ENCODE measurements around the gene CAPN9. TPM values are rescaled to one million over a fixed set of nuclear protein-coding genes. Genes with fewer than 3 reads are reported as not detected.
A peak's percentile ranks its signal among the peaks of the same experiment; 100 is the strongest.
"Not testable (repeated sequence)": the region's sequence is repeated elsewhere in the genome, so short reads cannot be mapped to it uniquely, and the experiment has no call there.

Gene CAPN9
- total RNA-seq, 2 donors from 2014 or later: not detected

GRCh38 chr1:230713547-230713914, 33.7 kb upstream of the CAPN9 start:
- H3K9me3 ChIP-seq: no peaks in the 10 kb centered on the region
- H3K36me3 ChIP-seq: peaks cover 9% of the 10 kb centered on the region
- H3K27ac ChIP-seq: peak overlapping the region; percentile 87 to 90
- H3K27me3 ChIP-seq: no peaks in the 10 kb centered on the region
- peak overlapping the region; percentile 43 to 55 for H3K4me3 ChIP-seq
- peaks cover 0 to 48% of the 10 kb centered on the region in 2 donors for H3K4me1 ChIP-seq
- TF ChIP-seq, protein P1, sequence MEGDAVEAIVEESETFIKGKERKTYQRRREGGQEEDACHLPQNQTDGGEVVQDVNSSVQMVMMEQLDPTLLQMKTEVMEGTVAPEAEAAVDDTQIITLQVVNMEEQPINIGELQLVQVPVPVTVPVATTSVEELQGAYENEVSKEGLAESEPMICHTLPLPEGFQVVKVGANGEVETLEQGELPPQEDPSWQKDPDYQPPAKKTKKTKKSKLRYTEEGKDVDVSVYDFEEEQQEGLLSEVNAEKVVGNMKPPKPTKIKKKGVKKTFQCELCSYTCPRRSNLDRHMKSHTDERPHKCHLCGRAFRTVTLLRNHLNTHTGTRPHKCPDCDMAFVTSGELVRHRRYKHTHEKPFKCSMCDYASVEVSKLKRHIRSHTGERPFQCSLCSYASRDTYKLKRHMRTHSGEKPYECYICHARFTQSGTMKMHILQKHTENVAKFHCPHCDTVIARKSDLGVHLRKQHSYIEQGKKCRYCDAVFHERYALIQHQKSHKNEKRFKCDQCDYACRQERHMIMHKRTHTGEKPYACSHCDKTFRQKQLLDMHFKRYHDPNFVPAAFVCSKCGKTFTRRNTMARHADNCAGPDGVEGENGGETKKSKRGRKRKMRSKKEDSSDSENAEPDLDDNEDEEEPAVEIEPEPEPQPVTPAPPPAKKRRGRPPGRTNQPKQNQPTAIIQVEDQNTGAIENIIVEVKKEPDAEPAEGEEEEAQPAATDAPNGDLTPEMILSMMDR (IDR thresholded peaks at IDR 0.05): no peak
- DNase-seq (ENCODE audit: low spot score): no peak

DNA sequence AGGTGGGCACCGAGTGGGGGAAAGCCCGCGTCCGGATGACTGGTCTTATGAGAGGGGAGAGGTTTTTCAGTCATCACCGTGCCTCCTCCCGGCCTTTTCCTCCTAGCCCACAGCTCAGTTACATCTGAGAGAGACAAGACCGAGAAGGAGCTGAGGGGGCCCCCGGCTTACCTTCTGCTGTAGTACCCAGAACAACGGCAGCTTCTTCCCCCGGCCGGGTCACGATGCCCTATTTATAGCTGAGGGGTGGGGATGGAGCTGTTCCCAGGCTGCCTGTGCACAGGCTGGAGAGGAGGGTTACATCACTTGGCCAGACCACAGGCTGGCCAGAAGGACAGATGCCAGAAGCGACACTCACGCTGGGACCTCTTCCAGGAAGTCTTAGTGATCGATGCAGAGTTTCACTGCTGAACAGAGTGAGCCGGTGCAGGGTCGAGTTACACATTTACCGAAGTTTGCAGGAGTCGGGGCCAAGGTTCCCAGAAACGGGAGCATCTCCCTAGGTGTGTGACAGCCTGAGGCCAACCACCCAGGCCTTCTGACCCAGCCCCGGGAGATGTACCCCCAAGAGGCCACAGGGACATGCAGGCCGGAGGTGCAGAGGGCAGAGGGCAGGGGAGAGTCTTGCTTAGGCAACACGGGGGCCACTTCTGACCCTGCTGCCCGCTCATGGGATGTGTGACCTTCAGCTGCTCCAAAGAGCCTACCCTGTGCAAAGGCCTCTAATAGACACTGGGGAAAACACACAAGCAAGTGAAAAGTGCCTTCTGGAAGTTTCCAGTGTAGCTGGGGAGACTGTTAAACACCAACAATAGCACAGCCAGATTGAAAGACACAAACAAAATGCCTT, 33.0 kb upstream of the CAPN9 start, which contains the start of gene AGT:
AGT (minus strand) TSS at position 208 of the 850 bp plus-strand sequence. CDS start 3,299 bp downstream, outside the sequence.
- Histone ChIP-seq H3K27me3 (no peaks in the 10 kb centered on the region), H3K36me3 (peaks cover 9% of the 10 kb centered on the region), H3K4me1 (peaks cover 0 to 42% of the 10 kb centered on the region in 2 donors), H3K27ac (peak within 1 kb of the TSS; percentile 87 to 90), H3K9me3 (no peaks in the 10 kb centered on the region), H3K4me3 (peak within 1 kb of the TSS; percentile 43 to 55)
- DNase-seq (ENCODE audit: low spot score): peak; percentile 86
- TF ChIP-seq, protein P1 (IDR thresholded peaks at IDR 0.05): no peak

DNA sequence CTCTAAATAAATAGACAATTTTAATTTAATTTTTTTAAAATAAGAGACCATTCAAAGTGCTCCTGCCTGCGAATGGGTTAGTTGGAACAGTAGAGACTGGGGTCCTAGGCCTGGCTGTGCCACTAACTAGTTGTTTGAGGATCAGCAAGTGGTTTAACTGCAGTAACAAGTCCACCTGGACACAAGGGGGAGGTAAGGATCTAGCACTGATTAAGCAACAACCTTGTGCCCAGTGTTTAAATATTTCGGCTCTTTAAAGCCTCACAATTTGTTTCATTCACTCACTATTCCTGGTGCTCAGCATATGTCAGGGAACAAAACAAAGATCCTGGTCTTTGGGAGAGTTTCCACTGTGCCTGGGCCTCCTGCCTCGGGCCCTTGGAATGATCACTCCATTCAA, 31.7 kb upstream of the CAPN9 start:
- no peak overlapping the region for H3K27ac ChIP-seq
- H3K4me3 ChIP-seq: no peak overlapping the region
- no peak for DNase-seq (ENCODE audit: low spot score)
- no peaks in the 10 kb centered on the region for H3K27me3 ChIP-seq
- H3K4me1 ChIP-seq: peaks cover 0 to 31% of the 10 kb centered on the region in 2 donors
- TF ChIP-seq, protein P1 (IDR thresholded peaks at IDR 0.05): no peak
- no peaks in the 10 kb centered on the region for H3K9me3 ChIP-seq
- no peaks in the 10 kb centered on the region for H3K36me3 ChIP-seq

DNA sequence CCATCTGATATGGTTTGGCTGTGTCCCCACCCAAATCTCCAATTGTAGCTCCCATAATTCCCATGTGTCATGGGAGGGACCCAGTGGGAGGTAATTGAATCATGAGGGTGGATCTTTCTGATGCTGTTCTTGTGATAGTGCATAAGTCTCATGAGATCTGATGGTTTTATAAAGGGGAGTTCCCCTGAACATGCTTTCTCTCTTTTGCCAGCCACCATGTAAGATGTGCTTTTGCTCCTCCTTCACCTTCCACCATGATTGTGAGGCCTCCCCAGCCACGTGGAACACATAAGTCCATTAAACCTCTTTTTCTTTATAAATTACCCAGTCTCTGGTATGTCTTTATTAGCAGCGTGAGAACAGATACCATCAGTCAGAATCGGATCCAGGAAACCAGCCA, 30.7 kb upstream of the CAPN9 start:
- H3K4me1 ChIP-seq: peaks cover 0 to 28% of the 10 kb centered on the region in 2 donors
- not testable (repeated sequence) for DNase-seq (ENCODE audit: low spot score); H3K27me3 ChIP-seq; H3K36me3 ChIP-seq; H3K9me3 ChIP-seq; H3K4me3 ChIP-seq; H3K27ac ChIP-seq

GRCh38 chr1:230717251-230717650, 29.9 kb upstream of the CAPN9 start:
- H3K27me3 ChIP-seq: no peaks in the 10 kb centered on the region
- H3K4me3 ChIP-seq: no peak overlapping the region
- DNase-seq (ENCODE audit: low spot score): no peak
- peaks cover 0 to 27% of the 10 kb centered on the region in 2 donors for H3K4me1 ChIP-seq
- H3K36me3 ChIP-seq: no peaks in the 10 kb centered on the region
- no peak overlapping the region for H3K27ac ChIP-seq
- TF ChIP-seq, protein P1 (IDR thresholded peaks at IDR 0.05): no peak
- no peaks in the 10 kb centered on the region for H3K9me3 ChIP-seq

DNA sequence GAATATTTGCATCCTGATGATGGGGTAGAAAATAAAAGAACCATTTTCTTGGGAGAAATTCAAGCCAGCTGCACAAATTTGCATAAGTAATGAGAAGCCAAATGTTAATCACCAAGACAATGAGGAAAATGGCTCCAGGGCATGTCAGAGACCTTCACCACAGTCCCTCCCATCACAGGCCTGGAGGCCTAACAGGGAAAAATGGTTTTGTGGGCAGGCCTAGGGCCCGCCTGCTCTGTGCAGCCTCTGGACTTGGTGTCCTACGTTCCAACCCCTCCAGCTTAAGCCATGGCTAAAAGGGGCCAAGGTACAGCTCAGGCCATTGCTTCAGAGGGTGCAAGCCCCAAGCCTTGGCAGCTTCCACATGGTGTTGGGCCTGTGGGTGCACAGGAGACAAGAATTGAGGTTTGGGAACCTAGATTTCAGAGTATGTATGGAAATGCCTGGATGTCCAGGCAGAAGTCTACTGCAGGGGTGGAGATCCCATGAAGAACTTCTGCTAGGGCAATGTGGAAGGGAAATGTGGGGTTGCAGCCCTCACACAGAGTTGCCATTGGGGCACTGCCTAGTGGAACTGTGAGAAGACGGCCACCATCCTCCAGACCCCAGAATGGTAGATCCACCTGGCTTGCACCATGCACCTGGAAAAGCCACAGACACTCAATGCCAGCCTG, 25.2 kb upstream of the CAPN9 start:
- H3K4me1 ChIP-seq; H3K36me3 ChIP-seq; H3K4me3 ChIP-seq; H3K9me3 ChIP-seq; DNase-seq (ENCODE audit: low spot score); H3K27ac ChIP-seq; H3K27me3 ChIP-seq: not testable (repeated sequence)
